A549 treated with GW870086 at 1 μM for 4 hours (cell line): Measurements from ENCODE around the gene OLIG1. TPM values are rescaled to one million over a fixed set of nuclear protein-coding genes. Genes with fewer than 3 reads are reported as not detected.

ENCODE experiments used
- total RNA-seq: library from RNA; stranded (reverse); fragments of 200-300 nt; extraction: Qiagen RNA extraction; gene quantifications from 5 replicates; pipeline ENCODE4 v1.2.3, GENCODE V29; 2022; ENCODE audit warnings: low read depth

Gene OLIG1
- not detected in 5 replicates for total RNA-seq

GRCh38 chr21:33069994-33070743, at the start of gene OLIG1:
OLIG1 (plus strand) TSS chr21:33070141; CDS start chr21:33070247, 106 bp downstream.

GRCh38 chr21:33025489-33026442, 44.2 kb upstream of the OLIG1 start, which contains the start of gene OLIG2:
OLIG2 (plus strand) TSS chr21:33025935; CDS start chr21:33026863, 928 bp downstream.

Other genes with a start within 250 kb of the OLIG1 start
- gene OLIG2, start 44.2 kb upstream of the OLIG1 start, total RNA-seq, result not detected in 5 replicates
- gene IFNAR2, start 159.8 kb downstream of the OLIG1 start, total RNA-seq, result 12.8 to 18.7 TPM (median 18.0 TPM) in 5 replicates
- gene IL10RB, start 196.2 kb downstream of the OLIG1 start, total RNA-seq, result 17.3 to 20.2 TPM (median 18.5 TPM) in 5 replicates